Psoas muscle (tissue), 8 donors: Measurements from ENCODE around the gene THRB. TPM values are rescaled to one million over a fixed set of nuclear protein-coding genes. Genes with fewer than 3 reads are reported as not detected.
A peak's percentile ranks its signal among the peaks of the same experiment; 100 is the strongest.

Source experiments
- ATAC-seq, 4 donors: fragments of 200-7000 bp; cut with Tn5 transposase; one replicate each; pipeline ENCODE4 v1.9.1; 2020; ENCODE audit warnings: moderate library complexity in 3 of 4, mild to moderate bottlenecking in 2 of 4
- DNase-seq, 2 donors: peaks; one replicate each; pipeline ENCODE4 v3.0.0-alpha.2; 2020
- H3K27ac ChIP-seq: fragments of 200-600 bp; one replicate; pipeline ENCODE4 v1.8.0; 2022
- H3K27me3 ChIP-seq, 3 donors: fragments of 200-600 bp in 1 of 3; one replicate each; pipeline versions ENCODE4 v1.6.1 to v1.8.0; 2013 to 2022; ENCODE audit warnings: low read length in 2 of 3, mild to moderate bottlenecking in 2 of 3, moderate library complexity in 1 of 3; ENCODE audit not compliant: insufficient read depth in 3 of 3
- H3K36me3 ChIP-seq, 2 donors: fragments of 200-600 bp in 1 of 2; one replicate each; pipeline versions ENCODE4 v1.6.1 to v1.8.0; 2013 to 2022; ENCODE audit warnings: low read depth in 1 of 2, mild to moderate bottlenecking in 1 of 2, moderate library complexity in 1 of 2; ENCODE audit not compliant: insufficient read depth in 1 of 2
- H3K4me1 ChIP-seq: fragments of 200-600 bp; one replicate; pipeline ENCODE4 v1.8.0; 2022
- H3K4me3 ChIP-seq: fragments of 200-600 bp; one replicate; pipeline ENCODE4 v1.8.0; 2022; ENCODE audit warnings: mild to moderate bottlenecking
- H3K9me3 ChIP-seq: fragments of 200-600 bp; one replicate; pipeline ENCODE4 v1.8.0; 2022
- WGBS, 3 donors: extraction: QIAGEN DNeasy Blood & Tissue Kit; methylation state at CpG; one replicate each; pipeline versions ENCODE4 v1.1.6 to v1.1.7; 2013; 5-methylcytosine and 5-hydroxymethylcytosine counted together
- intact Hi-C, 2 donors: fragments of 100-400 bp; cut with DNase I; formaldehyde crosslinking; loops; one replicate each; pipeline versions ENCODE4 v1.11.0 to v1.14.2; 2022
- polyA plus RNA-seq, 3 donors: library from polyadenylated mRNA; stranded (reverse); fragments of 200-250 nt; gene quantifications; one replicate each; pipeline ENCODE4 v1.2.3, GENCODE V29; 2013
- total RNA-seq, 4 donors: library from RNA; stranded (reverse); fragmentation: NEBNext Ultra II Directional in 2 of 4; extraction: Animal tissue kit (Norgen Biotek cat#: 25700) in 2 of 4; gene quantifications; one replicate each; pipeline versions ENCODE4 v1.2.1 to v1.2.4, GENCODE V29; 2021 to 2023
- TF ChIP-seq, protein P1 (sequence below): fragments of 200-600 bp; IDR thresholded peaks from one replicate; pipeline ENCODE4 v1.8.0; 2022; ENCODE audit warnings: antibody characterized with exemption
- donor health status: healthy with polysubstance abuse.
- donor health status: DM: no; HTN: no; CAD: no; lungs with moderate emphysema.
- donor health status: Bipolar disorder and iron deficiency.
- donor health status: healthy.
- donor health status: DM: yes; HTN: yes; CAD: no.
- donor health status: DM: no; HTN: no; CAD: no.
- donor health status: DM: no; HTN: no; CAD: no.
- donor health status: DM: yes; HTN: yes; CAD: no.

Gene THRB
- total and polyA plus RNA-seq, 7 donors = 11.5 to 38.6 (median 31.4) TPM

DNA sequence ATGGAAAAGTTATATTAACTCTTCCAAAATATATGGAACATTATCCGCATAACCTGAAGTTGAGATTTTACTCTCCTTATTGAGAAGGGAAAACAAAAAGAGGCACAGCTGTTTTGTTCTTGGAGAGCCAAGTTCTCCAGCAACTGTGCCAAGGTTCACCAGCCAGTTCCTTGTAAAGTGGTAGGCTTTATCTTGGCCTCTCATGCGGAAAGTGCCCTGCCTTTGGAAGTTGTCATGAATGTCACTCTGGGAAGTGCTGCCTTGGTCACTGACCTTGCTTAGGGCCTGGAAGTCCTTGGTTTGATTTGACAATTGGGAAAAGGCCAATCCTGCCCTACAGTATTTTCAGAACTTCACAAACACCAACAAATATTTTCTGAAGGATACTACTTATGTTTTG, 44.2 kb upstream of the THRB start:
- H3K4me3 ChIP-seq = no peak overlapping the region
- intact Hi-C loops = no loop called here
- no peaks in the 10 kb centered on the region for H3K27me3 ChIP-seq
- H3K9me3 ChIP-seq = no peaks in the 10 kb centered on the region
- no peak for DNase-seq
- TF ChIP-seq, protein P1, sequence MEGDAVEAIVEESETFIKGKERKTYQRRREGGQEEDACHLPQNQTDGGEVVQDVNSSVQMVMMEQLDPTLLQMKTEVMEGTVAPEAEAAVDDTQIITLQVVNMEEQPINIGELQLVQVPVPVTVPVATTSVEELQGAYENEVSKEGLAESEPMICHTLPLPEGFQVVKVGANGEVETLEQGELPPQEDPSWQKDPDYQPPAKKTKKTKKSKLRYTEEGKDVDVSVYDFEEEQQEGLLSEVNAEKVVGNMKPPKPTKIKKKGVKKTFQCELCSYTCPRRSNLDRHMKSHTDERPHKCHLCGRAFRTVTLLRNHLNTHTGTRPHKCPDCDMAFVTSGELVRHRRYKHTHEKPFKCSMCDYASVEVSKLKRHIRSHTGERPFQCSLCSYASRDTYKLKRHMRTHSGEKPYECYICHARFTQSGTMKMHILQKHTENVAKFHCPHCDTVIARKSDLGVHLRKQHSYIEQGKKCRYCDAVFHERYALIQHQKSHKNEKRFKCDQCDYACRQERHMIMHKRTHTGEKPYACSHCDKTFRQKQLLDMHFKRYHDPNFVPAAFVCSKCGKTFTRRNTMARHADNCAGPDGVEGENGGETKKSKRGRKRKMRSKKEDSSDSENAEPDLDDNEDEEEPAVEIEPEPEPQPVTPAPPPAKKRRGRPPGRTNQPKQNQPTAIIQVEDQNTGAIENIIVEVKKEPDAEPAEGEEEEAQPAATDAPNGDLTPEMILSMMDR = no peak
- H3K36me3 ChIP-seq = no peaks in the 10 kb centered on the region
- 31 to 52% (median 36%) methylated on average over 2 of the region's 2 CpGs for WGBS, 3 donors
- peaks cover 9% of the 10 kb centered on the region for H3K4me1 ChIP-seq
- H3K27ac ChIP-seq = peak overlapping the region; percentile 2
- ATAC-seq = peak in 3 of 4 donors; percentile 66 to 85 (median 81)

DNA sequence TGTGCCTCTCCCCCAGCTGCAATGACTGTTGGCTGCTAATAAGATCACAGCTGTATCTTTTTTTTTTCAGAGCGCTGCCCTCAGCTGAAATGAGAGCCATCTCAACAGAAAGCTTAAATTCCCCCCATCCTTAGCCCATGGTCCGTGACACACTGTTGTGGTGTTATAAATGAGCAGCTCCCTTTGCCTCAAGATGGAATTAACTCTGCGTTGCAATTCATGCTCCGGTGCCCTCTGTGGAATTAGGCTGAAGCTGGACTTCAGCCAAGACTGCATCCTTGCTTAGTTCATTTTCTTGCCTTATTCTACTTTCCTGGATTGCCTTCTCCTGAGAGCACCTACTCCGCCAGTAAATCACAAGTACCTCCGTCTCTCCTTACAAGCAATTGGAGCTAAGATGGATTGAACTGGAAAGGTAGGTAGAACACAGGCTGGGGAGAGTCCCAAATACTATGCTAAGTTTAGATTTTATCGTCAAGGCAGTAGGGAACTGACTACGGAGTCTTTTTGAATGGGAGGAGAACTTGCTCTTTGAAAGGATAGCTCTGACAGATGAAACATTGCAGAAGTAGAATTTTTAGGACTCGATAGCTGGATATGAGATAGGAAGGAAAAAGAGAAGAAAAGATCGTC, 39.0 kb upstream of the THRB start:
- H3K9me3 ChIP-seq = no peaks in the 10 kb centered on the region
- intact Hi-C loops = no loop called here
- H3K4me3 ChIP-seq = peak overlapping the region; percentile 13
- TF ChIP-seq, protein P1 = no peak
- H3K36me3 ChIP-seq = no peaks in the 10 kb centered on the region
- WGBS, 3 donors = 36 to 61% (median 45%) methylated on average over 10 of the region's 10 CpGs
- DNase-seq (no peak), ATAC-seq (peak in 3 of 4 donors; percentile 68 to 75 (median 73))
- H3K27ac ChIP-seq = no peak overlapping the region
- H3K27me3 ChIP-seq = no peaks in the 10 kb centered on the region
- H3K4me1 ChIP-seq = peaks cover 10% of the 10 kb centered on the region

DNA sequence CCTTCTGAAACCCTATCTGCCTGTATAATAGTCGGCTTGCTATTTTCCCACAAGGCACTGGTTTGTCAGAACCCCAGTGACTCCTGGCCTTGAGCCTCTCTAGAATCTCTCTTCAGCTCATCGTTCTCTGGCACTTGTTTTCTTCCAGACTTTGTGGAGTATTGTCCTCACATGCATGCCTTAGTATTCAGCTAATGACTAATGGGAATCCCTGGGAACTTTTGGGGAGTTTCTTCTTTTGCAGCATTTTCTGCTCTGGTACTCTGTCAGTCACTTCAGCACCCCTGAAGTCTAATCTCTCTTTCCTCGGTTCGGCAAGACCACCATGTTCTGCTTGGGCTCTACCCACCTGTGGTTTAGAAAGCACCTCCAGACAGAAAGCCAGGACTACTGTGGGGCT, 35.8 kb upstream of the THRB start:
- no peaks in the 10 kb centered on the region for H3K9me3 ChIP-seq
- intact Hi-C loops = no loop called here
- no peaks in the 10 kb centered on the region for H3K27me3 ChIP-seq
- peak in 1 of 4 donors; percentile 45 for ATAC-seq
- H3K27ac ChIP-seq = no peak overlapping the region
- 46 to 62% (median 46%) methylated on average over 4 of the region's 4 CpGs for WGBS, 3 donors
- TF ChIP-seq, protein P1 = no peak
- no peaks in the 10 kb centered on the region for H3K36me3 ChIP-seq
- DNase-seq = no peak
- H3K4me3 ChIP-seq = no peak overlapping the region
- H3K4me1 ChIP-seq = peaks cover 10% of the 10 kb centered on the region

DNA sequence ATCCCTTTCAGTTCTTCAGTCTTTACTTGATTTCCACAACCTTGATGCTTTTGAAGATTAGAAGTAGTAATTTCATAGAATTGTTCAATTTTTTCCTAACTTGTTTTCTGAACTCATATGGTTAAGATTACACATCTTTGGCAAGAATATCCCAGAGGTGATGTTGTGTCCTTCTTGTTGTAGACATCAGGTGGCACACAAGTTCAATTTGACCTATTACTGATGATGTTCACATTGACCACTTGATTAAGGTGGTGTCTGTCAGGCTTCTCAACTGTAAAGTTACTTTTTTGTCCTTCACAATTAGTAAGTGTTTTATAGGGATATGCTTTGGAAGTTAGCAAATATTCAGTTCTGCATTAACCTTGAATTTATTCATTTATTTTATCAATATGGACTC, 34.6 kb upstream of the THRB start:
- Histone ChIP-seq H3K9me3 (no peaks in the 10 kb centered on the region), H3K27me3 (no peaks in the 10 kb centered on the region), H3K27ac (no peak overlapping the region), H3K4me3 (no peak overlapping the region), H3K36me3 (no peaks in the 10 kb centered on the region), H3K4me1 (peaks cover 10% of the 10 kb centered on the region)
- intact Hi-C loops = loop anchor here in 1 of 2 donors (10.0 kb wide), 1 partner anchor 56 kb away; no protein-coding TSS in a partner anchor
- TF ChIP-seq, protein P1 = no peak
- DNase-seq (no peak), ATAC-seq (no peak)
